DND-41 (cell line): ENCODE data around the gene ZNF326.
"Not testable (repeated sequence)": the region's sequence is repeated elsewhere in the genome, so short reads cannot be mapped to it uniquely, and the experiment has no call there.

ENCODE experiments used
- EZH2 ChIP-seq: IDR thresholded peaks from 3 replicates; pipeline ENCODE4 v1.6.1; 2012; ENCODE audit warnings: borderline replicate concordance, low read depth, mild to moderate bottlenecking, moderate library complexity, low read length, inconsistent platforms; ENCODE audit not compliant: severe bottlenecking
- TF ChIP-seq, protein P1 (sequence below): IDR thresholded peaks from 2 replicates; pipeline ENCODE4 v1.5.1; 2012; ENCODE audit warnings: borderline replicate concordance, low read length, moderate library complexity, mild to moderate bottlenecking; ENCODE audit not compliant: poor library complexity, severe bottlenecking; ENCODE audit errors: extremely low read depth

DNA sequence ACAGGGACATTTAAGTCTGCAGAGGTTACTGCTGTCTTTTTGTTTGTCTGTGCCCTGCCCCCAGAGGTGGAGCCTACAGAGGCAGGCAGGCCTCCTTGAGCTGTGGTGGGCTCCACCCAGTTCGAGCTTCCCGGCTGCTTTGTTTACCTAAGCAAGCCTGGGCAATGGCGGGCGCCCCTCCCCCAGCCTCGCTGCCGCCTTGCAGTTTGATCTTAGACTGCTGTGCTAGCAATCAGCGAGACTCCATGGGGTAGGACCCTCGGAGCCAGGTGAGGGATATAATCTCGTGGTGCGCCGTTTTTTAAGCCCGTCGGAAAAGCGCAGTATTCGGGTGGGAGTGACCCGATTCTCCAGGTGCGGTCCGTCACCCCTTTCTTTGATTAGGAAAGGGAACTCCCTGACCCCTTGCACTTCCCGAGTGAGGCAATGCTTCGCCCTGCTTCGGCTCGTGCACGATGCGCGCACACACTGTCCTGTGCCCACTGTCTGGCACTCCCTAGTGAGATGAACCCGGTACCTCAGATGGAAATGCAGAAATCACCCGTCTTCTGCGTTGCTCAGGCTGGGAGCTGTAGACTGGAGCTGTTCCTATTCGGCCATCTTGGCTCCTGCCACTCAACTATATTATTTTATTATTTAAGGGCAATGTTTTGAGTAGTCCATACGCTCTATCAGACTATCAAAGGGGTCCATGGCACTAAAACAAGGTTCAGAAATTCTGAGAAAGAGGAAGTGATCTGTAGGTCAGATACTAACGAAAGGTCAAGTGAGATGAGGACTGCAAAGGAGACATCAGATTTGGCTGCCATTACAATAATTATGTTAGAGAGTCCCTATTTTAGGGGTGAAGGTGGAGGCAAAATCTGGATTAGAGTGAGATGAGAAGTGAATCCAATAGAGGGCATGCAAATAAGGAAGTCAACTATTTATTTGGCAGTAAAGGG is 68.1 kb downstream of the ZNF326 start:
- TF ChIP-seq, protein P1, sequence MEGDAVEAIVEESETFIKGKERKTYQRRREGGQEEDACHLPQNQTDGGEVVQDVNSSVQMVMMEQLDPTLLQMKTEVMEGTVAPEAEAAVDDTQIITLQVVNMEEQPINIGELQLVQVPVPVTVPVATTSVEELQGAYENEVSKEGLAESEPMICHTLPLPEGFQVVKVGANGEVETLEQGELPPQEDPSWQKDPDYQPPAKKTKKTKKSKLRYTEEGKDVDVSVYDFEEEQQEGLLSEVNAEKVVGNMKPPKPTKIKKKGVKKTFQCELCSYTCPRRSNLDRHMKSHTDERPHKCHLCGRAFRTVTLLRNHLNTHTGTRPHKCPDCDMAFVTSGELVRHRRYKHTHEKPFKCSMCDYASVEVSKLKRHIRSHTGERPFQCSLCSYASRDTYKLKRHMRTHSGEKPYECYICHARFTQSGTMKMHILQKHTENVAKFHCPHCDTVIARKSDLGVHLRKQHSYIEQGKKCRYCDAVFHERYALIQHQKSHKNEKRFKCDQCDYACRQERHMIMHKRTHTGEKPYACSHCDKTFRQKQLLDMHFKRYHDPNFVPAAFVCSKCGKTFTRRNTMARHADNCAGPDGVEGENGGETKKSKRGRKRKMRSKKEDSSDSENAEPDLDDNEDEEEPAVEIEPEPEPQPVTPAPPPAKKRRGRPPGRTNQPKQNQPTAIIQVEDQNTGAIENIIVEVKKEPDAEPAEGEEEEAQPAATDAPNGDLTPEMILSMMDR: not testable (repeated sequence)
- TF ChIP-seq EZH2: not testable (repeated sequence)
